ENCODE measurements around the gene NOX3.

DNA sequence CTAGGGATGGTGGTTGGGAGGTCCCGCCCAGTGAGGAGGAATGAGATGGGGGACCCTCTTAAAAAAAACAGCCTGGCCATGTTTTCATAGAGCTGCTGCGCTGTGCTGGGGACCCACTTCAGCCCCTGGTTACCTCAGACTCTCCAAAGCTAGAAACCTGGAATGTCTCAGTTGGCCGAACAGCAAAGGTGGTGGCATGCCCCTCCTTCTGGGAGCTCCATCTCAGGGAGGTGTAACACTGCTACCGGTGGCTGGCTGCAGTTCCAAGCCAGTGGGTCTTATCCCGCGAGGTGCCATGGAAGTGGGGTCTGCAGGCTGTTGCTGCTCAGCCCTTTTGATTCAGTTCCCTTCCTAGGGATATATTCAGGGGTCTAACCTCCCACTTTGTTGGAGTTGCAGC is 105.7 kb downstream of the NOX3 start:
- TF ChIP-seq, protein P1, sequence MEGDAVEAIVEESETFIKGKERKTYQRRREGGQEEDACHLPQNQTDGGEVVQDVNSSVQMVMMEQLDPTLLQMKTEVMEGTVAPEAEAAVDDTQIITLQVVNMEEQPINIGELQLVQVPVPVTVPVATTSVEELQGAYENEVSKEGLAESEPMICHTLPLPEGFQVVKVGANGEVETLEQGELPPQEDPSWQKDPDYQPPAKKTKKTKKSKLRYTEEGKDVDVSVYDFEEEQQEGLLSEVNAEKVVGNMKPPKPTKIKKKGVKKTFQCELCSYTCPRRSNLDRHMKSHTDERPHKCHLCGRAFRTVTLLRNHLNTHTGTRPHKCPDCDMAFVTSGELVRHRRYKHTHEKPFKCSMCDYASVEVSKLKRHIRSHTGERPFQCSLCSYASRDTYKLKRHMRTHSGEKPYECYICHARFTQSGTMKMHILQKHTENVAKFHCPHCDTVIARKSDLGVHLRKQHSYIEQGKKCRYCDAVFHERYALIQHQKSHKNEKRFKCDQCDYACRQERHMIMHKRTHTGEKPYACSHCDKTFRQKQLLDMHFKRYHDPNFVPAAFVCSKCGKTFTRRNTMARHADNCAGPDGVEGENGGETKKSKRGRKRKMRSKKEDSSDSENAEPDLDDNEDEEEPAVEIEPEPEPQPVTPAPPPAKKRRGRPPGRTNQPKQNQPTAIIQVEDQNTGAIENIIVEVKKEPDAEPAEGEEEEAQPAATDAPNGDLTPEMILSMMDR (IDR thresholded peaks at IDR 0.05; ENCODE audit: insufficient read depth, low read length): no peak
- TF ChIP-seq, protein P2, sequence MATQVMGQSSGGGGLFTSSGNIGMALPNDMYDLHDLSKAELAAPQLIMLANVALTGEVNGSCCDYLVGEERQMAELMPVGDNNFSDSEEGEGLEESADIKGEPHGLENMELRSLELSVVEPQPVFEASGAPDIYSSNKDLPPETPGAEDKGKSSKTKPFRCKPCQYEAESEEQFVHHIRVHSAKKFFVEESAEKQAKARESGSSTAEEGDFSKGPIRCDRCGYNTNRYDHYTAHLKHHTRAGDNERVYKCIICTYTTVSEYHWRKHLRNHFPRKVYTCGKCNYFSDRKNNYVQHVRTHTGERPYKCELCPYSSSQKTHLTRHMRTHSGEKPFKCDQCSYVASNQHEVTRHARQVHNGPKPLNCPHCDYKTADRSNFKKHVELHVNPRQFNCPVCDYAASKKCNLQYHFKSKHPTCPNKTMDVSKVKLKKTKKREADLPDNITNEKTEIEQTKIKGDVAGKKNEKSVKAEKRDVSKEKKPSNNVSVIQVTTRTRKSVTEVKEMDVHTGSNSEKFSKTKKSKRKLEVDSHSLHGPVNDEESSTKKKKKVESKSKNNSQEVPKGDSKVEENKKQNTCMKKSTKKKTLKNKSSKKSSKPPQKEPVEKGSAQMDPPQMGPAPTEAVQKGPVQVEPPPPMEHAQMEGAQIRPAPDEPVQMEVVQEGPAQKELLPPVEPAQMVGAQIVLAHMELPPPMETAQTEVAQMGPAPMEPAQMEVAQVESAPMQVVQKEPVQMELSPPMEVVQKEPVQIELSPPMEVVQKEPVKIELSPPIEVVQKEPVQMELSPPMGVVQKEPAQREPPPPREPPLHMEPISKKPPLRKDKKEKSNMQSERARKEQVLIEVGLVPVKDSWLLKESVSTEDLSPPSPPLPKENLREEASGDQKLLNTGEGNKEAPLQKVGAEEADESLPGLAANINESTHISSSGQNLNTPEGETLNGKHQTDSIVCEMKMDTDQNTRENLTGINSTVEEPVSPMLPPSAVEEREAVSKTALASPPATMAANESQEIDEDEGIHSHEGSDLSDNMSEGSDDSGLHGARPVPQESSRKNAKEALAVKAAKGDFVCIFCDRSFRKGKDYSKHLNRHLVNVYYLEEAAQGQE (IDR thresholded peaks at IDR 0.05; ENCODE audit: insufficient replicate concordance, low read depth): no peak
- TF ChIP-seq POLR2AphosphoS5 (IDR thresholded peaks at IDR 0.05; ENCODE audit: low read depth): no peak
